ENCODE data around the gene FRMPD1.
A peak's percentile ranks its signal among the peaks of the same experiment; 100 is the strongest.

Gene FRMPD1

GRCh38 chr9:37650299-37650872 is 368 bp upstream of the FRMPD1 start:
- no peak for TF ChIP-seq EZH2phosphoT487 (IDR thresholded peaks at IDR 0.05; ENCODE audit: low read length)
- TF ChIP-seq CTCF (IDR thresholded peaks at IDR 0.05; ENCODE audit: low read length): no peak
- TF ChIP-seq EZH2 (optimal IDR thresholded peaks at IDR 0.05; ENCODE audit: low read depth, low read length): no peak
- no peaks in the 10 kb centered on the region for H3K79me2 ChIP-seq (ENCODE audit: low read length)
- no peak for DNase-seq
- no peaks in the 10 kb centered on the region for H4K20me1 ChIP-seq (ENCODE audit: insufficient read depth, low read length)
- no peaks in the 10 kb centered on the region for H3K9me2 ChIP-seq (replicated peaks; ENCODE audit: insufficient read depth, low read length)
- H3K9me3 ChIP-seq (replicated peaks; ENCODE audit: insufficient read depth, low read length): no peaks in the 10 kb centered on the region
- no peak overlapping the region for H3K27ac ChIP-seq (ENCODE audit: low read length)
- H3K4me1 ChIP-seq (ENCODE audit: low read length): no peaks in the 10 kb centered on the region
- H3K36me3 ChIP-seq (replicated peaks; ENCODE audit: insufficient read depth, low read length): no peaks in the 10 kb centered on the region
- H3F3A ChIP-seq (ENCODE audit: insufficient read depth, low read length): no peaks in the 10 kb centered on the region
- H3K4me2 ChIP-seq (ENCODE audit: low read depth, low read length): peak overlapping the region; percentile 52; the same call in 1 of the 2 replicates
- peaks cover 38% of the 10 kb centered on the region for H3K27me3 ChIP-seq (replicated peaks; ENCODE audit: insufficient read depth, low read length)
- H3K4me3 ChIP-seq (ENCODE audit: low read length): no peak overlapping the region; the same call in 1 of the 2 replicates
- no peak overlapping the region for H2AFZ ChIP-seq (ENCODE audit: low read length)
- no peak overlapping the region for H3K9ac ChIP-seq (ENCODE audit: low read length)

- H3F3A ChIP-seq (ENCODE audit: insufficient read depth, low read length): no peaks in the 10 kb centered on the region
- H2AFZ ChIP-seq (ENCODE audit: low read length): no peak overlapping the region
- peaks cover 35% of the 10 kb centered on the region for H3K27me3 ChIP-seq (replicated peaks; ENCODE audit: insufficient read depth, low read length)
- no peak overlapping the region for H3K27ac ChIP-seq (ENCODE audit: low read length)
- no peak overlapping the region for H3K4me2 ChIP-seq (ENCODE audit: low read depth, low read length)
- no peak overlapping the region for H3K4me3 ChIP-seq (ENCODE audit: low read length)
- TF ChIP-seq EZH2phosphoT487 (IDR thresholded peaks at IDR 0.05; ENCODE audit: low read length): no peak
- TF ChIP-seq EZH2 (optimal IDR thresholded peaks at IDR 0.05; ENCODE audit: low read depth, low read length): no peak
- TF ChIP-seq CTCF (IDR thresholded peaks at IDR 0.05; ENCODE audit: low read length): no peak
- no peaks in the 10 kb centered on the region for H3K9me2 ChIP-seq (replicated peaks; ENCODE audit: insufficient read depth, low read length)
- no peaks in the 10 kb centered on the region for H4K20me1 ChIP-seq (ENCODE audit: insufficient read depth, low read length)
- no peaks in the 10 kb centered on the region for H3K36me3 ChIP-seq (replicated peaks; ENCODE audit: insufficient read depth, low read length)
- no peak for DNase-seq
- H3K9ac ChIP-seq (ENCODE audit: low read length): no peak overlapping the region
- no peaks in the 10 kb centered on the region for H3K4me1 ChIP-seq (ENCODE audit: low read length)
- no peaks in the 10 kb centered on the region for H3K9me3 ChIP-seq (replicated peaks; ENCODE audit: insufficient read depth, low read length)
- no peaks in the 10 kb centered on the region for H3K79me2 ChIP-seq (ENCODE audit: low read length)
Observed at GRCh38 chr9:37652261-37652660, 1.5 kb downstream of the FRMPD1 start.

DNA sequence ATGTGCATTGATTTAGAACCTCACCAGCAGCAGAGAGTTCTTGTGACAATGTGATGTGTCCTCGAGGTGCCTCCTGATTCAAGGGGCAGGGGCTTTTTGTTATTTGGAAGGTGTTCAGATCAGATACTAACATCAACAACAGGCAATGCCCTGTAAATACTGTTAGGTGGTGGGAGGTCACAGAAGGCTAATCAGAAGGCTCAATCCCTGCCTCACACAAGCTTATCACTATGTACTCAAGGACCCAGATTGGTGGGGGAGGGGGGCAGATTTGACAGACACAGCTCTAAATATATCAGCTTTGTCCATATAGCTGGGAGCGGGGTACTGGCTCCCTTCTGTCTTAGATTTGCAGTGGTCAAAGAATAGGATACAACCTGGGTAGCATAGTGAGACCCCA is 2.6 kb downstream of the FRMPD1 start:
- H3F3A ChIP-seq (ENCODE audit: insufficient read depth, low read length): no peaks in the 10 kb centered on the region
- H3K9me3 ChIP-seq (replicated peaks; ENCODE audit: insufficient read depth, low read length): no peaks in the 10 kb centered on the region
- H3K4me3 ChIP-seq (ENCODE audit: low read length): no peak overlapping the region
- no peak overlapping the region for H3K27ac ChIP-seq (ENCODE audit: low read length)
- H3K27me3 ChIP-seq (replicated peaks; ENCODE audit: insufficient read depth, low read length): peaks cover 29% of the 10 kb centered on the region
- no peaks in the 10 kb centered on the region for H3K4me1 ChIP-seq (ENCODE audit: low read length)
- no peaks in the 10 kb centered on the region for H4K20me1 ChIP-seq (ENCODE audit: insufficient read depth, low read length)
- no peaks in the 10 kb centered on the region for H3K79me2 ChIP-seq (ENCODE audit: low read length)
- no peak overlapping the region for H3K4me2 ChIP-seq (ENCODE audit: low read depth, low read length)
- no peak for DNase-seq
- no peaks in the 10 kb centered on the region for H3K36me3 ChIP-seq (replicated peaks; ENCODE audit: insufficient read depth, low read length)
- H2AFZ ChIP-seq (ENCODE audit: low read length): no peak overlapping the region
- no peak overlapping the region for H3K9ac ChIP-seq (ENCODE audit: low read length)
- no peaks in the 10 kb centered on the region for H3K9me2 ChIP-seq (replicated peaks; ENCODE audit: insufficient read depth, low read length)
- no peak for TF ChIP-seq EZH2phosphoT487 (IDR thresholded peaks at IDR 0.05; ENCODE audit: low read length)
- TF ChIP-seq CTCF (IDR thresholded peaks at IDR 0.05; ENCODE audit: low read length): no peak
- TF ChIP-seq EZH2 (optimal IDR thresholded peaks at IDR 0.05; ENCODE audit: low read depth, low read length): no peak
